ENCODE results near the gene MXI1.

The MXI1 gene

GRCh38 chr10:110216240-110216639 is 8.8 kb downstream of the MXI1 start:
- TF ChIP-seq ZNF384 (IDR thresholded peaks at IDR 0.05) (no peak; the same call in 1 of the 2 replicates), FOXM1 (IDR thresholded peaks at IDR 0.05; ENCODE audit: borderline replicate concordance) (no peak), SUZ12 (IDR thresholded peaks at IDR 0.05) (no peak), L3MBTL2 (conservative IDR thresholded peaks at IDR 0.05) (no peak), ELF4 (IDR thresholded peaks at IDR 0.05) (no peak), ARNT (IDR thresholded peaks at IDR 0.05) (no peak), FOXA1 (IDR thresholded peaks at IDR 0.05) (no peak), SP1 (IDR thresholded peaks at IDR 0.05) (no peak), HDGF (IDR thresholded peaks at IDR 0.05; ENCODE audit: borderline replicate concordance) (no peak), CTBP1 (IDR thresholded peaks at IDR 0.05; ENCODE audit: borderline replicate concordance) (no peak), BHLHE40 (IDR thresholded peaks at IDR 0.05; ENCODE audit: borderline replicate concordance) (no peak)
- TF ChIP-seq, protein P1, sequence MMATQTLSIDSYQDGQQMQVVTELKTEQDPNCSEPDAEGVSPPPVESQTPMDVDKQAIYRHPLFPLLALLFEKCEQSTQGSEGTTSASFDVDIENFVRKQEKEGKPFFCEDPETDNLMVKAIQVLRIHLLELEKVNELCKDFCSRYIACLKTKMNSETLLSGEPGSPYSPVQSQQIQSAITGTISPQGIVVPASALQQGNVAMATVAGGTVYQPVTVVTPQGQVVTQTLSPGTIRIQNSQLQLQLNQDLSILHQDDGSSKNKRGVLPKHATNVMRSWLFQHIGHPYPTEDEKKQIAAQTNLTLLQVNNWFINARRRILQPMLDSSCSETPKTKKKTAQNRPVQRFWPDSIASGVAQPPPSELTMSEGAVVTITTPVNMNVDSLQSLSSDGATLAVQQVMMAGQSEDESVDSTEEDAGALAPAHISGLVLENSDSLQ (IDR thresholded peaks at IDR 0.05) = no peak
- CTCF ChIA-PET = interaction anchor here (1.2 kb wide), 1 partner anchor 78 kb away, joined by 3 read pairs; no protein-coding TSS in a partner anchor
- POLR2A ChIA-PET = no interaction called here
- no peak for DNase-seq (ENCODE audit: extremely low spot score)

DNA sequence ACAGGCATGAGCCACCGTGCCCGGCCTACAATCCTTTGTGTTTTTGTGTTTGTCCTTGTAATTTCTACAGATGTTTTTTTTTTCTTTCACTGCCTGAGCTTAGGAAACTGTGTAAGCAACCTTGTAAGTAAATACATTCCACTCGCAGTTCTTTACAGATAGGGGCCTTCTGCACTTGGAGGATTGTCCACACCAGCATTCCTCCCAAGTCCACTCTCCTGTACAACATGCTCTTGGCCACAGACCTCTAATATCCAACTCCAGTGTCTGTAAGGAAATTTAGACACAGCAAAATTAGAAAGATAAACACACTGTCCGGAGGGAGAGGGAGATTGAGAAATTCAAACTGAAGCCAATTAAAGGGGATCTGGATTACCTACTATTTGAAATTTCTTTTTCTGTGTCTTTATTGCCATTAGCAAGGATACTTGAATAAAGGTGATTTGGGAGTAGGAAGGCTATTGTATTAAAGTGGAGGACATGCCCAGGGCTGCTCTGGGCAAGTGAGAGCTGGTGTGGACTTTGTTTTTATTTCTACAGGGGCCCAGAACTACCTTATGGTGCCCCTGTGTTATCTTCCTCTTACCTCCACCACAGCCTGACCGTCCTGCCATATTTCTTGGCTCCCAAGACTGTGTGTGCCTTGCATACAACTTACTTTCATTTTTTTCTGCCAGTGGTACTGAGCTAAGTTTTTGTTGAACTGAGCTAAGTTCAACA is 9.7 kb downstream of the MXI1 start:
- ChIA-PET POLR2A (no interaction called here), CTCF (interaction anchor here (1.2 kb wide), 1 partner anchor 79 kb away, joined by 3 read pairs; no protein-coding TSS in a partner anchor)

GRCh38 chr10:110217662-110218008 is 10.2 kb downstream of the MXI1 start:
- CTCF ChIA-PET = interaction anchor here (1.2 kb wide), 1 partner anchor 79 kb away, joined by 3 read pairs; no protein-coding TSS in a partner anchor
- no peak for DNase-seq (ENCODE audit: extremely low spot score)
- TF ChIP-seq FOXK2 (IDR thresholded peaks at IDR 0.05) = no peak
- TF ChIP-seq SUZ12 (IDR thresholded peaks at IDR 0.05) = no peak
- no peak for TF ChIP-seq TARDBP (IDR thresholded peaks at IDR 0.05)
- no peak for TF ChIP-seq SP1 (IDR thresholded peaks at IDR 0.05)
- no peak for TF ChIP-seq ARNT (IDR thresholded peaks at IDR 0.05)
- no peak for TF ChIP-seq FOXA1 (IDR thresholded peaks at IDR 0.05)
- POLR2A ChIA-PET = no interaction called here

More for the DNA sequence above, 9.7 kb downstream of the MXI1 start:
- TF ChIP-seq FOXA1 (IDR thresholded peaks at IDR 0.05) = no peak
- no peak for TF ChIP-seq HDGF (IDR thresholded peaks at IDR 0.05; ENCODE audit: borderline replicate concordance)
- no peak for TF ChIP-seq FOXM1 (IDR thresholded peaks at IDR 0.05; ENCODE audit: borderline replicate concordance)
- no peak for TF ChIP-seq SP1 (IDR thresholded peaks at IDR 0.05)
- no peak for DNase-seq (ENCODE audit: extremely low spot score)

- ChIA-PET POLR2A (interaction anchor here (7.1 kb wide), 1 partner anchor 8 kb away, joined by 83 read pairs; the partner anchor contains the start of gene MXI1), CTCF (no interaction called here)
- TF ChIP-seq, protein P1 (IDR thresholded peaks at IDR 0.05) = no peak
- no peak for TF ChIP-seq FOXA1 (IDR thresholded peaks at IDR 0.05)
- no peak for TF ChIP-seq HDGF (IDR thresholded peaks at IDR 0.05; ENCODE audit: borderline replicate concordance)
- no peak for TF ChIP-seq CTBP1 (IDR thresholded peaks at IDR 0.05; ENCODE audit: borderline replicate concordance)
- no peak for TF ChIP-seq SUZ12 (IDR thresholded peaks at IDR 0.05)
- no peak for TF ChIP-seq SP1 (IDR thresholded peaks at IDR 0.05)
- no peak for TF ChIP-seq FOXK2 (IDR thresholded peaks at IDR 0.05)
- no peak for TF ChIP-seq ZNF384 (IDR thresholded peaks at IDR 0.05)
- no peak for TF ChIP-seq ARNT (IDR thresholded peaks at IDR 0.05)
- TF ChIP-seq ELF4 (IDR thresholded peaks at IDR 0.05) = no peak
- no peak for TF ChIP-seq TARDBP (IDR thresholded peaks at IDR 0.05)
- no peak for DNase-seq (ENCODE audit: extremely low spot score)
Observed at GRCh38 chr10:110218632-110219031, 11.2 kb downstream of the MXI1 start.

DNA sequence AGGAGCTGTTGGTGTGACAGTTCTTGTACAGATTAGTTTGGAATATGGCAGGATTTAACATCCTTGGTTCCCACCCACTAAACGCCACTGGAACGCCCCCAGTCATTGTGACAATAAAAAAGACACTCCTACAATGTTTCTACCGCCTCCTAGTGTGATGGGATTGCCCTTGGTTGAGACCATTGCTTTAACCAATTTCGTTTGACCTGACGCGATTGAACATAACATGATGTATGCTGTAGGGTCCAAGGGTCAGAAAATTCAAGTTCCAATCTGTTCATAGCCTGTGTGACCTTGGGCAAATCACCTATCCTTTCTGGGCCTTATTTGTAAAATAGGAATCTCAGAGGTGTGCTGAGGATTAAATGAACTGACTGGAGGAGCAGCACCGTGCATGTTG is 12.5 kb downstream of the MXI1 start:
- POLR2A ChIA-PET = interaction anchor here (7.1 kb wide), 1 partner anchor 10 kb away, joined by 83 read pairs; the partner anchor contains the start of gene MXI1
- CTCF ChIA-PET = interaction anchor here (0.7 to 1.6 kb wide), 2 partner anchors 82 to 458 kb away, joined by 3 to 4 read pairs; no protein-coding TSS in a partner anchor
- TF ChIP-seq NFRKB (IDR thresholded peaks at IDR 0.05) (no peak), SP1 (IDR thresholded peaks at IDR 0.05) (no peak), BHLHE40 (IDR thresholded peaks at IDR 0.05; ENCODE audit: borderline replicate concordance) (no peak), L3MBTL2 (conservative IDR thresholded peaks at IDR 0.05) (no peak), ZNF384 (IDR thresholded peaks at IDR 0.05) (no peak), CTBP1 (IDR thresholded peaks at IDR 0.05; ENCODE audit: borderline replicate concordance) (no peak), ELF4 (IDR thresholded peaks at IDR 0.05) (no peak), LEF1 (IDR thresholded peaks at IDR 0.05; ENCODE audit: borderline replicate concordance) (no peak)
- TF ChIP-seq, protein P1 (IDR thresholded peaks at IDR 0.05) = no peak
- no peak for DNase-seq (ENCODE audit: extremely low spot score)

DNA sequence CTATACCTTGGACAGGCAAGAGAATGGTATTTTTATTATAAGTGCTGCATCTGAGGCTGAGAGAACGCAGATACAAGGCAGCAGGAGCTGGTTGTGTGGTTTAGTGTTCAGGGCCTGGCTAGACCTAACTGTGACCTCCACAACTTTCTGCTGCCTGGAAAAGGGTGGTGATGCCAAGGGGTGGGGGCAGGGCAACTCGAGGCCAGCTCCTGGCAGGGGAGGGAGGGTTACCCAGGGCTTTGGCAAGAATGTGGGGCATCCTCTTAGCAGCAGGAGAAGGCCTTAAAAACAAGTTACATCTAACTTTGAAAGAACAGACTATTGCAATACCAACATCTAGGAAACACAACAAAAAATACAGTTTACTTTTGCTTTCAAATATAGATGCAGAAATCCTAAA is 13.0 kb downstream of the MXI1 start:
- POLR2A ChIA-PET = interaction anchor here (7.1 kb wide), 1 partner anchor 10 kb away, joined by 83 read pairs; the partner anchor contains the start of gene MXI1
- no peak for TF ChIP-seq BHLHE40 (IDR thresholded peaks at IDR 0.05; ENCODE audit: borderline replicate concordance)
- CTCF ChIA-PET = interaction anchor here (1.0 to 2.5 kb wide), 3 partner anchors 10 to 82 kb away, joined by 3 to 11 read pairs (median 4); partner anchors contain the start of gene MXI1
- DNase-seq (ENCODE audit: extremely low spot score) = no peak
